GM12801 (cell line): ENCODE measurements around the gene RPGR.

ENCODE experiments used
- CTCF ChIP-seq: IDR thresholded peaks from one replicate; pipeline ENCODE4 v1.5.1; 2011; ENCODE audit warnings: control low read depth; ENCODE audit not compliant: insufficient read length; ENCODE audit errors: extremely low read depth

RPGR gene

GRCh38 chrX:38327007-38327774 is at the start of gene RPGR:
TSS of gene RPGR (minus strand) at chrX:38327509. CDS start at chrX:38327367, 142 bp downstream.
- TF ChIP-seq CTCF, result no peak

- no peak for TF ChIP-seq CTCF
Measured at GRCh38 chrX:38376747-38377146, 49.4 kb upstream of the RPGR start.

GRCh38 chrX:38375891-38376290 is 48.6 kb upstream of the RPGR start:
- TF ChIP-seq CTCF, result no peak

- TF ChIP-seq CTCF, result no peak
Measured at GRCh38 chrX:38374431-38374830, 47.1 kb upstream of the RPGR start.

GRCh38 chrX:38371641-38372040 is 44.3 kb upstream of the RPGR start:
- no peak for TF ChIP-seq CTCF

- no peak for TF ChIP-seq CTCF
Measured at GRCh38 chrX:38368774-38369173, 41.5 kb upstream of the RPGR start.

- TF ChIP-seq CTCF, result no peak
Measured at GRCh38 chrX:38365954-38366353, 38.6 kb upstream of the RPGR start.
